Fibroblast of pulmonary artery (primary cell): ENCODE measurements around the gene ALG9.

Experiments
- DNase-seq: peaks from one replicate; pipeline ENCODE4 v3.0.0-alpha.2; 2010; ENCODE audit warnings: low read depth
- H3K4me3 ChIP-seq: replicated peaks from 2 replicates; pipeline ENCODE4 v1.5.1; 2011; ENCODE audit warnings: low read depth, mild to moderate bottlenecking, control low read depth, low read length, moderate library complexity
- TF ChIP-seq, protein P1 (sequence below): IDR thresholded peaks from 2 replicates; pipeline ENCODE4 v1.5.1; 2011; ENCODE audit warnings: mild to moderate bottlenecking, control low read depth, low read length, inconsistent platforms; ENCODE audit errors: missing control alignments

The ALG9 gene

DNA sequence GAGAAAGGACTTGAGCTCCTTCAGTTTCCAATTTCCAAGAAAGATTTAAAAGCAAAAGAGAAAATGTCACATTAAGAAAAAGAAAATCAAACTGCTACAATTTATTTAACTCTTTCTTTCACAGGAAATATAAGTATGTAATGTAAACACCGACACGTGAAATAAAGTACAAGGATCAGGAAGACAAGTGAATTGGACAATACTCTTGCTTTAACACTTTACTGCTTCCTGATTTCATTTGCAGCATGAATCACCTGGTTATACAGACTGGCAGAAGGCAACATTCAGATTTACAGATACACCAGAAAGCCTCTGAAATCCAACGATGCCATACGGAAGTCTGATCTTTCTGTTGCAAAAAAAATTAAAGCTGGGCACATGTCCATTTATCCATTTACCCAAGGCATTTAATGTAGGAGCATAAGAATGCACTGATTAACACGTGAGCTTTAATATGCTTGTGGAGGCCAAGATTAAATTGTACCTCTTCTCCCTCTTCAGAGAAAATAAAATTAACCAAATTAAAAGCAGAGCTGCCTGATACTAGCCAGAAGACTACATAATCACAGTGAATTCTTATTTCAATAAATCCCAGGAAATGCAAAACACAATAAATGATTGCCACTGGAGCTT is 89.2 kb downstream of the ALG9 start:
- TF ChIP-seq, protein P1, sequence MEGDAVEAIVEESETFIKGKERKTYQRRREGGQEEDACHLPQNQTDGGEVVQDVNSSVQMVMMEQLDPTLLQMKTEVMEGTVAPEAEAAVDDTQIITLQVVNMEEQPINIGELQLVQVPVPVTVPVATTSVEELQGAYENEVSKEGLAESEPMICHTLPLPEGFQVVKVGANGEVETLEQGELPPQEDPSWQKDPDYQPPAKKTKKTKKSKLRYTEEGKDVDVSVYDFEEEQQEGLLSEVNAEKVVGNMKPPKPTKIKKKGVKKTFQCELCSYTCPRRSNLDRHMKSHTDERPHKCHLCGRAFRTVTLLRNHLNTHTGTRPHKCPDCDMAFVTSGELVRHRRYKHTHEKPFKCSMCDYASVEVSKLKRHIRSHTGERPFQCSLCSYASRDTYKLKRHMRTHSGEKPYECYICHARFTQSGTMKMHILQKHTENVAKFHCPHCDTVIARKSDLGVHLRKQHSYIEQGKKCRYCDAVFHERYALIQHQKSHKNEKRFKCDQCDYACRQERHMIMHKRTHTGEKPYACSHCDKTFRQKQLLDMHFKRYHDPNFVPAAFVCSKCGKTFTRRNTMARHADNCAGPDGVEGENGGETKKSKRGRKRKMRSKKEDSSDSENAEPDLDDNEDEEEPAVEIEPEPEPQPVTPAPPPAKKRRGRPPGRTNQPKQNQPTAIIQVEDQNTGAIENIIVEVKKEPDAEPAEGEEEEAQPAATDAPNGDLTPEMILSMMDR = no peak
- DNase-seq = no peak
- H3K4me3 ChIP-seq = no peak overlapping the region

DNA sequence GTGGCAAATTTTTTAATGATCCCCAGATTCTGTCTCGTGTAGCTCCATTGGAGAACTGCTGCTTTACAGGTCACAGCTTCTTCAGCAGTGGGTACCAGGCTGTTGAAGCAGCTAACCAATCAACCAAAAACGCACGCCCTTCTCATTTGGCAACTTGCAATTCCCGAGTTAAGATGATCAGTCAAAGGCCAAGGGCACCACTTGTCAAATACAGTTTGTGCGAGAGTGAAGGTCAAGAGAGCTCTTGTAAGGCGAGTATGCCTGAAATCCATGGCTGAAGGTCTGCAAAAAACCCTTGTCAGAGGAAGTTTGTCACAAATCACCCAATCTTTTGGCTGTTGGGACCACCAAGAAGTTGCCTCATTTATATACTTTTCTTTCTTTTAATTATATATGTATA is 92.3 kb downstream of the ALG9 start:
- no peak for DNase-seq
- TF ChIP-seq, protein P1 = no peak
- H3K4me3 ChIP-seq = no peak overlapping the region

DNA sequence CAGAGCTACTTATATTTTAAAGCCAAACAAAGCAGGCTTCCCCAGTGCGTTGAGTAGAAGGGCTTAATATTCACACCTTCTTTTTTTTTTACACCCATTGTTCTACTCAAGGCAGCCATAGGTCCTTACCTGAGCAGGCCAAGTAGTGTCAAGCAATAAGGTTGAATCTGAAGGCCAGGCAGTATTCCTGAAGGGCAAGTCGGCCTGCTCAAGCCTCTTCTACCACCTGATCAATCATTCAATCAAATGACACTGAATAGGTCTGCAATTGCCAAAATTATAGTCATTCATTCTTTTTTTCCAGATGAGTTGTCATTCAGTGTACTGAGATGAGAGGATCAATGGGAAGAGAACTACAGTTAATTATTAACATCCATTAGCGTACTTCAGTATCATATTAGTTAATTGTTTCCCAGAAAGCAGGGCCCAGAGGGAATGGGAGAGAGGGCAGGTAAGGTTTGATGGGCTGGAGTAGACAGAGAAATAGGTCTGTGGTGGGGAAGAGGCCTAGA is 93.3 kb downstream of the ALG9 start:
- no peak for DNase-seq
- H3K4me3 ChIP-seq = no peak overlapping the region
- TF ChIP-seq, protein P1 = no peak

DNA sequence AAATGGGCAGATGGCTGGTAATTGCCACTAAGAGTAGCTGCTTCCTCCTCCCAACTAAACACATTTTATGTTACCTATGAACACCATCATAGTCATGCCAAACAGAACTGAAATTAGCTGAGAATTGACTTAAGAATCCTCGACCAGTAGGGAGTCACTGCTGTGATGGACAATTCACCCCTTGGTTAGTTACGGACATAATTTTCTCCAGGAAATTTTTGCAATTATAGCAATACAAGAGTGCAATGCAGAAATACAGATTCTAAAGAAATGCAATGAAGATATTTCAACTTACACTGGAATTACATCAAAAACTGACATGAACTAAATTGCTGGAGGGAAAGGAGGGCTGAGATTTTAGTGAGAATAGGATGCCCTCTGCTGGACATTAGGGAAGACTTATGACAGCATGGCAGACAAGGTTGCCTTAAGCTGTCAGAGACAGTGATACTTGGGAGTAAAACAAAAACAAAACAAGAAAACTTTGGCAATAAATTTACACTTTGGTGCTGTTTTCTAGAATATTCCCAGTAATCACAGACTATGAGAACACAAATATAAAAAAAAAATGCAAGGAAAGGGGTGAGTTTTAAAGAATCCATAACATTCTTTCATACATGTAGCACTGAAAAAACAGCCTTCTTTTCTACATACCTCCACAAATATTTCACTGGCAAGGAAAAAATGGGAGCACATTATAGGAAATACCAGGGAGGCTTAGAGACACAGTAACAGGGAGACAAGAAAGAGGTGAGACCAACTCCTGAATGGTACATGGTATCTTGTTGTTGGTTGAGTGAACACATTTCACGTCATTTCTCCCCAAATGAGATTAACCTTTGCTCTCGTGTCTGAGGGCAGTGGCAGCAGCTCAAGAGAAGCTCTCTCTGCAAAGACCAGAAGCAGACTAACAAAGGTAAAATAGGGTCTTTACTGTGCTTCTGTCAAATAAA is 94.0 kb downstream of the ALG9 start:
- no peak overlapping the region for H3K4me3 ChIP-seq

DNA sequence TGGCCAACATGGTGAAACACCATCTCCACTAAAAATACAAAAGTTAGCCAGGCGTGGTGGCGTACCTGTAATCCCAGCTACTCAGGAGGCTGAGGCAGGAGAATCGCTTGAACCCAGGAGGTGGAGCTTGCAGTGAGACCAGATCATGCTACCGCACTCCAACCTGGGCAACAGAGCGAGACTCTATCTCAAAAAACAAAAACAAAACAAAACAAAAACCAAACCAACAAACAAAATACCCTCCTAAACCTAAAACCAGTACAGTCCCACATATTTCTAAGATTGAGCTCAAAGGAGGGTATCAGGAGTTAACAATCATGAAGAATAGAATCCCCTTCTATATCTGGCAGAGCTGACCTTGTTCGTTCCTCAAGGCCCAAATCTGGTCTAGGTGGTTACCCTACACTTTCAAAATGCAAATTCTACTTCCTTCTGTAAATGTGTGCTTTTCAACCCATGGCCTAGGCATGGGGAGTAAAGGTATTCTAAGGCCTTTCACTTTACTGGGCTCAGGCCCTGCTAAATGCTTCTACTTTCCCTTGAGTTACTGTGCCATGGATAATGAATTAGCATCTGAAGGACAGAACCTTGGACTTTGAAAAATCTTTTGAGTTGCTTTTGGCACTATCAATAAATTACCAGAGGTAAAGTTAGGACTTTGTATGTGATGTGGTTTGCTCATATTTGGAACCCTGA is 94.8 kb downstream of the ALG9 start:
- no peak for DNase-seq
- TF ChIP-seq, protein P1 = no peak
- no peak overlapping the region for H3K4me3 ChIP-seq

More for the DNA sequence above, 94.0 kb downstream of the ALG9 start:
- DNase-seq = peak; percentile 90
- TF ChIP-seq, protein P1 = peak; percentile 82

DNA sequence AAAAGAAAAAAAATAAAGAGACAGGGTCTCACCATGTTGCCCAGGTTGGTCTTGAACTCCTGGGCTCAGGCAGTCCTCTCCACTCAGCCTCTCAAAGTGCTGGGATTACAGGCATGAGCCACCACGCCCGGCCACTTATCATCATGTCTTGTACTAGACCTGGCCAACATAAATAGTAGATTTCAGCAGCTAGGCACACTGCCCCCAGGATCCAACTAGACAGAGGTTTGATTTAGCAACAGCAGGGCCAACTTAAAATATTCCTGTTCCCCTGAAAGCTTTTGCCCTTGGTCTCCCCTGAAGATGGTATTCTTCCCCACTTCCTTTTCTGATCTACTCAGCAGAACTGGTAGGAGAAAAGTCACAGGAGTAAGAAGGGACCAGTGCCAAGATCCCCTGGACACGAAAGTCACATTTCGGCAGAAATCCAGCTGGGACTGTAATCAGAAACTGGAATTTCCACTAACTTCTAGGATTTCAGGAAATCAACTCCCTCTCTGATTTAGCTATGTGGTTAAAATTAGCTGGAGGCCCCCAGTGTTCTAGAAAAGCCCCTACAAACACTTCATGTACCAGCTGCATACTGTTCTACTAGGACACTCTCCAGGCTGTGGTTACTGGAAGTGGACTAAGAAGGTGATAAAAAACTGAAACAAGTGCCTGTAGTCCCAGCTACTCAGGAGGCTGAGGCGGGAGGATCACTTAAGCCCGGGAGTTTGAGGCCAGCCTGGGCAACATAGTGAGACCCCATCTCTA is 96.2 kb downstream of the ALG9 start:
- TF ChIP-seq, protein P1 = no peak
- no peak overlapping the region for H3K4me3 ChIP-seq
- peak; percentile 73 for DNase-seq
